Neuronal stem cell (in vitro differentiated cells): ENCODE results near the gene CNIH3.

ENCODE experiments used
- DNase-seq: peaks from one replicate; pipeline ENCODE4 v3.0.0-alpha.2; 2013; ENCODE audit warnings: low spot score
- H2AFZ ChIP-seq: one replicate; pipeline ENCODE4 v1.6.1; 2013; ENCODE audit warnings: mild to moderate bottlenecking, low read length, inconsistent platforms
- H2AK5ac ChIP-seq: 2 replicates; pipeline ENCODE4 v1.6.1; 2013; ENCODE audit warnings: low read depth, mild to moderate bottlenecking, inconsistent platforms, low read length, moderate library complexity, mixed read lengths
- H2BK120ac ChIP-seq: 2 replicates; pipeline ENCODE4 v1.6.1; 2013; ENCODE audit warnings: low read depth, mild to moderate bottlenecking, inconsistent platforms, low read length, moderate library complexity, mixed read lengths
- H2BK12ac ChIP-seq: one replicate; pipeline ENCODE4 v1.6.1; 2013; ENCODE audit warnings: low read length, inconsistent platforms
- H2BK15ac ChIP-seq: 2 replicates; pipeline ENCODE4 v1.6.1; 2013; ENCODE audit warnings: mild to moderate bottlenecking, low read length, inconsistent platforms, mixed read lengths
- H2BK5ac ChIP-seq: one replicate; pipeline ENCODE4 v1.6.1; 2013; ENCODE audit warnings: inconsistent platforms, mild to moderate bottlenecking, low read length, moderate library complexity
- H3K14ac ChIP-seq: one replicate; pipeline ENCODE4 v1.6.1; 2013; ENCODE audit warnings: low read length, inconsistent platforms
- H3K18ac ChIP-seq: 2 replicates; pipeline ENCODE4 v1.6.1; 2013; ENCODE audit warnings: low read length, inconsistent platforms
- H3K23ac ChIP-seq: 2 replicates; pipeline ENCODE4 v1.6.1; 2013; ENCODE audit warnings: low read depth, mild to moderate bottlenecking, mixed read lengths, low read length, inconsistent platforms; ENCODE audit not compliant: poor library complexity
- H3K27ac ChIP-seq: replicated peaks from 3 replicates; pipeline ENCODE4 v1.5.1; 2013; ENCODE audit warnings: low read length, inconsistent platforms
- H3K27me3 ChIP-seq, 3 experiments: 2 replicates each; pipeline ENCODE4 v1.6.1; 2013; ENCODE audit warnings: low read length in 3 of 3, mild to moderate bottlenecking in 2 of 3, inconsistent platforms in 1 of 3, low read depth in 1 of 3, mixed read lengths in 1 of 3, moderate library complexity in 1 of 3; ENCODE audit not compliant: control insufficient read depth in 3 of 3, insufficient read depth in 3 of 3
- H3K36me3 ChIP-seq, 2 donors: replicated peaks in 1 of 2; 2 replicates each; pipeline ENCODE4 v1.6.1; 2013; ENCODE audit warnings: low read length in 2 of 2; ENCODE audit not compliant: control insufficient read depth in 2 of 2, insufficient read depth in 2 of 2
- H3K4ac ChIP-seq: 2 replicates; pipeline ENCODE4 v1.6.1; 2013; ENCODE audit warnings: inconsistent platforms, mild to moderate bottlenecking, low read length, moderate library complexity
- H3K4me1 ChIP-seq, 2 donors: 1 replicate in 1 of 2; 2 replicates in 1 of 2; pipeline ENCODE4 v1.6.1; 2013; ENCODE audit warnings: low read length in 2 of 2, low read depth in 1 of 2; ENCODE audit not compliant: control insufficient read depth in 2 of 2, insufficient read depth in 1 of 2
- H3K4me2 ChIP-seq: one replicate; pipeline ENCODE4 v1.6.1; 2013; ENCODE audit warnings: mild to moderate bottlenecking, low read length, inconsistent platforms; ENCODE audit not compliant: insufficient read depth, poor library complexity, severe bottlenecking
- H3K4me3 ChIP-seq, 2 donors: 2 replicates each; pipeline ENCODE4 v1.5.1; 2013; ENCODE audit warnings: low read length in 2 of 2, mild to moderate bottlenecking in 2 of 2, inconsistent platforms in 1 of 2, moderate library complexity in 1 of 2
- H3K79me1 ChIP-seq: one replicate; pipeline ENCODE4 v1.6.1; 2013; ENCODE audit warnings: low read depth, mild to moderate bottlenecking, inconsistent platforms, low read length, moderate library complexity
- H3K9ac ChIP-seq: one replicate; pipeline ENCODE4 v1.6.1; 2013; ENCODE audit warnings: mild to moderate bottlenecking, low read depth, low read length, inconsistent platforms; ENCODE audit not compliant: poor library complexity
- H3K9me3 ChIP-seq, 2 donors: replicated peaks in 1 of 2; 2 replicates each; pipeline versions ENCODE3 to v1.6.1; 2013; ENCODE audit warnings: low read length in 2 of 2, mild to moderate bottlenecking in 2 of 2, inconsistent platforms in 1 of 2, low read depth in 1 of 2, mixed read lengths in 1 of 2, moderate library complexity in 1 of 2; ENCODE audit not compliant: control insufficient read depth in 2 of 2, insufficient read depth in 1 of 2
- H4K8ac ChIP-seq: one replicate; pipeline ENCODE4 v1.6.1; 2013; ENCODE audit warnings: low read depth, mild to moderate bottlenecking, inconsistent platforms, low read length, moderate library complexity
- H4K91ac ChIP-seq: one replicate; pipeline ENCODE4 v1.6.1; 2013; ENCODE audit warnings: low read length, low read depth, mild to moderate bottlenecking, inconsistent platforms; ENCODE audit not compliant: poor library complexity
- WGBS, 2 donors: extraction: QIAGEN DNeasy Blood & Tissue Kit; methylation state at CpG; one replicate each; pipeline ENCODE4 v1.1.7; 2013; ENCODE audit warnings: missing lambda C conversion rate in 2 of 2, mixed read lengths in 1 of 2; ENCODE audit not compliant: insufficient read length in 2 of 2, insufficient replicate concordance in 1 of 2; ENCODE audit errors: extremely low coverage in 2 of 2; 5-methylcytosine and 5-hydroxymethylcytosine counted together

Gene CNIH3

GRCh38 chr1:224773646-224774045, 157.5 kb downstream of the CNIH3 start:
- no peak overlapping the region for H3K23ac ChIP-seq
- peaks cover 0 to 4% of the 10 kb centered on the region in 2 donors for H3K4me1 ChIP-seq
- no peak overlapping the region for H2BK120ac ChIP-seq
- no peak overlapping the region for H4K8ac ChIP-seq
- no peak overlapping the region for H3K9ac ChIP-seq
- H3K79me1 ChIP-seq = no peaks in the 10 kb centered on the region
- H3K4ac ChIP-seq = no peak overlapping the region
- H2BK5ac ChIP-seq = no peak overlapping the region
- no peaks in the 10 kb centered on the region for H3K9me3 ChIP-seq
- no peak overlapping the region for H2AFZ ChIP-seq
- no peak overlapping the region for H3K4me2 ChIP-seq
- H3K27ac ChIP-seq = no peak overlapping the region
- no peak overlapping the region for H3K18ac ChIP-seq
- H3K14ac ChIP-seq = no peak overlapping the region
- no peak overlapping the region for H4K91ac ChIP-seq
- no peak for DNase-seq
- no peak overlapping the region for H2AK5ac ChIP-seq
- H3K27me3 ChIP-seq = no peaks in the 10 kb centered on the region
- no peak overlapping the region for H2BK15ac ChIP-seq
- H3K4me3 ChIP-seq = no peak overlapping the region
- H3K36me3 ChIP-seq = no peaks in the 10 kb centered on the region
- WGBS, 2 donors = no CpG with 5 or more reads among the region's 2 CpGs
- H2BK12ac ChIP-seq = no peak overlapping the region

- Histone ChIP-seq H3K4me2 (no peak overlapping the region), H3K23ac (no peak overlapping the region), H3K27ac (no peak overlapping the region), H3K4ac (no peak overlapping the region), H3K36me3 (no peaks in the 10 kb centered on the region), H3K4me1 (peaks cover 0 to 4% of the 10 kb centered on the region in 2 donors), H3K27me3 (no peaks in the 10 kb centered on the region), H3K9ac (no peak overlapping the region), H4K8ac (no peak overlapping the region), H3K18ac (no peak overlapping the region), H2AFZ (no peak overlapping the region), H4K91ac (no peak overlapping the region), H3K79me1 (no peaks in the 10 kb centered on the region), H2BK15ac (no peak overlapping the region), H2BK12ac (no peak overlapping the region), H3K14ac (no peak overlapping the region), H2BK5ac (no peak overlapping the region), H2AK5ac (no peak overlapping the region), H3K4me3 (no peak overlapping the region), H3K9me3 (no peaks in the 10 kb centered on the region), H2BK120ac (no peak overlapping the region)
- WGBS, 2 donors = no CpG with 5 or more reads among the region's 2 CpGs
- DNase-seq = no peak
Observed at GRCh38 chr1:224774378-224774777, 158.3 kb downstream of the CNIH3 start.

GRCh38 chr1:224777180-224777579, 161.1 kb downstream of the CNIH3 start:
- Histone ChIP-seq H3K4ac (no peak overlapping the region), H3K4me2 (no peak overlapping the region), H3K18ac (no peak overlapping the region), H2BK12ac (no peak overlapping the region), H2BK5ac (no peak overlapping the region), H3K9me3 (no peaks in the 10 kb centered on the region), H3K14ac (no peak overlapping the region), H3K4me1 (no peaks in the 10 kb centered on the region), H3K23ac (no peak overlapping the region), H3K9ac (no peak overlapping the region), H3K79me1 (no peaks in the 10 kb centered on the region), H3K4me3 (no peak overlapping the region), H2AFZ (no peak overlapping the region), H2BK120ac (no peak overlapping the region), H3K27ac (no peak overlapping the region), H4K91ac (no peak overlapping the region), H2BK15ac (no peak overlapping the region), H4K8ac (no peak overlapping the region), H3K36me3 (no peaks in the 10 kb centered on the region), H2AK5ac (no peak overlapping the region), H3K27me3 (no peaks in the 10 kb centered on the region)
- no CpG with 5 or more reads among the region's 2 CpGs for WGBS, 2 donors
- no peak for DNase-seq

- Histone ChIP-seq H3K23ac (no peak overlapping the region), H3K79me1 (no peaks in the 10 kb centered on the region), H3K14ac (no peak overlapping the region), H3K9ac (no peak overlapping the region), H4K8ac (no peak overlapping the region), H2BK12ac (no peak overlapping the region), H3K18ac (no peak overlapping the region), H2BK120ac (no peak overlapping the region), H3K27me3 (no peaks in the 10 kb centered on the region), H2BK15ac (no peak overlapping the region), H3K9me3 (no peaks in the 10 kb centered on the region), H2AK5ac (no peak overlapping the region), H3K4me3 (no peak overlapping the region), H3K4me1 (no peaks in the 10 kb centered on the region), H2BK5ac (no peak overlapping the region), H3K4me2 (no peak overlapping the region), H3K36me3 (no peaks in the 10 kb centered on the region), H3K27ac (no peak overlapping the region), H3K4ac (no peak overlapping the region), H2AFZ (no peak overlapping the region), H4K91ac (no peak overlapping the region)
- no peak for DNase-seq
Observed at GRCh38 chr1:224779536-224779935, 163.4 kb downstream of the CNIH3 start.
